ENCODE results near the gene ADTRP. TPM values are rescaled to one million over a fixed set of nuclear protein-coding genes. Genes with fewer than 3 reads are reported as not detected.

Gene ADTRP
- total RNA-seq, 2 experiments from 2014 or later, result 20.0 to 21.9 TPM

Other genes with a start within 250 kb of the ADTRP start
- gene TMEM170B, start 241.1 kb downstream of the ADTRP start, total RNA-seq, result 1 to 10 TPM; 1.8 to 1.9 TPM
- 10 to 100 TPM; 38.5 to 41.3 TPM for gene HIVEP1, start 233.5 kb upstream of the ADTRP start, total RNA-seq

Measured in activated CD8-positive, alpha-beta T cell treated with anti-CD3 and anti-CD28 coated beads for 36 hours (primary cell).